ENCODE results near the gene C2orf49. TPM values are rescaled to one million over a fixed set of nuclear protein-coding genes. Genes with fewer than 3 reads are reported as not detected.
A peak's percentile ranks its signal among the peaks of the same experiment; 100 is the strongest.

Gene C2orf49
- total RNA-seq, 1 experiment from 2014 or later, result 20.0 TPM

DNA sequence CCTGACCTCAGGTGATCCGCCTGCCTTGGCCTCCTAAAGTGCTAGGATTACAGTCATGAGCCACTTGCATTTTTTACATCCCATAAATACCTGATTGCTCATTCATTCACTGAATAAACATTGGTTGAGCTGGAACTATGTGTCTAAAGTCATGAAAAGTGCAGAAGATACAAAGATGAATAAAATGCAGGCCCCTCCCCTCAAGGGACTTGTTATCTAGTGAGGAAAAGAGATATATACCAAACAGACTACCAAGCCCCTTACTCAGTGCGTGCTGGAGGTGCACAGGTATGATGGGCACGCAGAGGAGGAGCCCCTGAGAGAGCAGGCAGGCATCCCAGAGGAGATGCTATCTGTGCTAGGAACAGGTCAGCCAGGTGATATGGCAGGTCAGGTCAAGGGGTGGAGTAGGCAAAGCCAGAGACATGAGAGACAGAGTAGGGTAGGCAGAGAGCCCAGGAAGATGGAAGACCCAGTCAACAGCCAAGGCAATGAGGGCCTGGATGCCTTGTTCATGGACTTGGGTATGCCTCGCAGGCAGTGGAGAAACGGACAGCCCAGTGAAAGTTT lies 53.8 kb downstream of the C2orf49 start:
- Histone ChIP-seq H3K9me3 (ENCODE audit: control insufficient read depth, insufficient read depth, low read depth, low read length) (no peaks in the 10 kb centered on the region), H3K36me3 (ENCODE audit: control insufficient read depth, insufficient read depth, low read length) (peaks cover 16% of the 10 kb centered on the region), H3K27ac (ENCODE audit: low read length) (peak overlapping the region; percentile 100), H3K4me3 (ENCODE audit: low read depth in 2 of 2, low read length in 2 of 2) (peak overlapping the region in 1 of 2 experiments; percentile 90; a peak in 2 of 4 replicates), H3K4me1 (ENCODE audit: control insufficient read depth, insufficient read depth, low read length) (peaks cover 96% of the 10 kb centered on the region), H3K27me3 (ENCODE audit: control insufficient read depth, insufficient read depth, low read length) (no peaks in the 10 kb centered on the region)
- intact Hi-C loops (cut with micrococcal nuclease; ENCODE audit: unreplicated experiment), result no loop called here
- TF ChIP-seq TCF7L2 (IDR thresholded peaks at IDR 0.05; ENCODE audit: low read depth, low read length), result 0 out of 2 replicates have a peak, but pooled peaks have one; percentile 52
- TF ChIP-seq, protein P1, sequence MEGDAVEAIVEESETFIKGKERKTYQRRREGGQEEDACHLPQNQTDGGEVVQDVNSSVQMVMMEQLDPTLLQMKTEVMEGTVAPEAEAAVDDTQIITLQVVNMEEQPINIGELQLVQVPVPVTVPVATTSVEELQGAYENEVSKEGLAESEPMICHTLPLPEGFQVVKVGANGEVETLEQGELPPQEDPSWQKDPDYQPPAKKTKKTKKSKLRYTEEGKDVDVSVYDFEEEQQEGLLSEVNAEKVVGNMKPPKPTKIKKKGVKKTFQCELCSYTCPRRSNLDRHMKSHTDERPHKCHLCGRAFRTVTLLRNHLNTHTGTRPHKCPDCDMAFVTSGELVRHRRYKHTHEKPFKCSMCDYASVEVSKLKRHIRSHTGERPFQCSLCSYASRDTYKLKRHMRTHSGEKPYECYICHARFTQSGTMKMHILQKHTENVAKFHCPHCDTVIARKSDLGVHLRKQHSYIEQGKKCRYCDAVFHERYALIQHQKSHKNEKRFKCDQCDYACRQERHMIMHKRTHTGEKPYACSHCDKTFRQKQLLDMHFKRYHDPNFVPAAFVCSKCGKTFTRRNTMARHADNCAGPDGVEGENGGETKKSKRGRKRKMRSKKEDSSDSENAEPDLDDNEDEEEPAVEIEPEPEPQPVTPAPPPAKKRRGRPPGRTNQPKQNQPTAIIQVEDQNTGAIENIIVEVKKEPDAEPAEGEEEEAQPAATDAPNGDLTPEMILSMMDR (IDR thresholded peaks at IDR 0.05), result no peak
- peak; percentile 52 for ATAC-seq
- BruUV-seq (replicated peaks), result no TSS peak
- in situ Hi-C loops (cut with HindIII; ENCODE audit: low pct_unique_long_range_greater_than_20kb, low sequenced_read_pairs), result no loop called here
- DNase-seq (ENCODE audit: low read depth, low spot score), result peak; percentile 74
- ChIA-PET CTCF (interaction anchor here (1.2 to 2.1 kb wide), 2 partner anchors 13 to 130 kb away, joined by 3 to 9 read pairs; no protein-coding TSS in a partner anchor), POLR2A (interaction anchor here (0.7 to 1.5 kb wide), 2 partner anchors 9 to 312 kb away, joined by 3 to 4 read pairs; no protein-coding TSS in a partner anchor)

DNA sequence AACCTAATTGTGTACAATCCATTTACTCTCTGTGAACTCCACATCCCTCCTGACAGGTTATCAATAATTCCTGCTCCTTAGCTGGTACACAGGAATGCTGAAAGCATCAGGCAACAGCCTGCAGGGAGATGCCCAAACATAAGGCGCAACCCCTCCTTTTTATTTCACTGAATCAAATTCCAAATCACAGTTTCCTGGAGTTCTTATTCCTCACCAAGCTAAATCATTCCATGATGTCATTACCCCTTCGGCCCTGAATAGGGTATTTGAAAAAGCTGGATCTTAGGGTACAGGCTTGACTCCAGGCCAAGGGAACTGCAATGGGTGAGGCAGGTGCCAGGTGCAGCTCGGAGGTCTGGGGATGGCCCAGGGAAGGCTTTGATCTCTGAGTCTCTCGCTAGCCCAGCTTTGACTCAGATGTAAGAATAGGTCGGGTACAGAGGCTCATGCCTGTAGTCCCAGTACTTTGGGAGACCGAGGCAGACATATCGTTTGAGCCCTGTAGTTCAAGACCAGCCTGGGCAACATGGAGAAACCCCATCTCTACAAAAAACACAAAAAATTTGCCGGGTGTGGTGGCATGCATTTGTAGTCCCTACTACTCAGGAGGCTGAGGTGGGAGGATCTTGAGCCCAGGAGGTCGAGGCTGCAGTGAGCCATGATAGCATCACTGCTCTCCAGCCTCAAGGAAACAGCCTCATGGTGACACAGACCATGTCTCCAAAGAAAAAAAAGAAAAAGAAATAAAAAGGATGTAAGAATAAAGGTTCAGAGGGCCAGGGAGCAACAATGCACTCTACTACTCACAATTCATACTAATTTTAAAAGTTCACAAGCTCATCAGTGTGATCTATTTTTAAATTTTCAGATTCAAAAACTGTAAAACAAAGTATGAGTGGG lies 54.7 kb downstream of the C2orf49 start:
- H3K4me3 ChIP-seq (ENCODE audit: low read depth in 2 of 2, low read length in 2 of 2), result peak overlapping the region in 1 of 2 experiments; percentile 90; a peak in 2 of 4 replicates
- BruUV-seq (replicated peaks), result no TSS peak
- H3K9me3 ChIP-seq (ENCODE audit: control insufficient read depth, insufficient read depth, low read depth, low read length), result no peaks in the 10 kb centered on the region
- TF ChIP-seq, protein P1 (IDR thresholded peaks at IDR 0.05), result no peak
- TF ChIP-seq TCF7L2 (IDR thresholded peaks at IDR 0.05; ENCODE audit: low read depth, low read length) (peak; percentile 51; the same call in 1 of the 2 replicates), POLR2AphosphoS5 (IDR thresholded peaks at IDR 0.05; ENCODE audit: low read depth, low read length) (no peak), SIN3A (IDR thresholded peaks at IDR 0.05; ENCODE audit: borderline replicate concordance, insufficient read depth, low read depth, low read length) (no peak)
- ChIA-PET POLR2A (interaction anchor here (0.7 to 1.5 kb wide), 3 partner anchors 12 to 128 kb away, joined by 3 to 9 read pairs (median 9); no protein-coding TSS in a partner anchor), CTCF (interaction anchor here (0.7 to 2.1 kb wide), 4 partner anchors 9 to 129 kb away, joined by 3 to 30 read pairs (median 6); no protein-coding TSS in a partner anchor)
- H3K27me3 ChIP-seq (ENCODE audit: control insufficient read depth, insufficient read depth, low read length), result no peaks in the 10 kb centered on the region
- in situ Hi-C loops (cut with HindIII; ENCODE audit: low pct_unique_long_range_greater_than_20kb, low sequenced_read_pairs) (no loop called here), intact Hi-C loops (cut with micrococcal nuclease; ENCODE audit: unreplicated experiment) (no loop called here)
- DNase-seq (ENCODE audit: low read depth, low spot score) (no peak), ATAC-seq (no peak)
- H3K36me3 ChIP-seq (ENCODE audit: control insufficient read depth, insufficient read depth, low read length), result peaks cover 17% of the 10 kb centered on the region; the same call in 1 of the 2 replicates
- peaks cover 92% of the 10 kb centered on the region for H3K4me1 ChIP-seq (ENCODE audit: control insufficient read depth, insufficient read depth, low read length)
- H3K27ac ChIP-seq (ENCODE audit: low read length), result peak overlapping the region; percentile 100

Measured in Panc1 (cell line).